Esophagus (tissue), 2 donors: ENCODE data around the gene OR1E1. TPM values are rescaled to one million over a fixed set of nuclear protein-coding genes. Genes with fewer than 3 reads are reported as not detected.

Experiments
- polyA plus RNA-seq, 2 donors: library from polyadenylated mRNA; stranded (reverse); fragments of 200-250 nt; gene quantifications; one replicate each; pipeline ENCODE4 v1.2.3, GENCODE V29; 2013
- donor health status: healthy with polysubstance abuse.
- donor health status: Bipolar disorder and iron deficiency.

OR1E1 gene
- polyA plus RNA-seq, 2 donors = not detected

Other genes starting within 250 kb of the OR1E1 start
- not detected for gene OR1A2, start 200.9 kb downstream of the OR1E1 start, polyA plus RNA-seq
- gene OR1A1, start 190.7 kb downstream of the OR1E1 start, polyA plus RNA-seq = not detected
- not detected for gene OR3A1, start 100.0 kb downstream of the OR1E1 start, polyA plus RNA-seq
- gene OR3A2, start 12.1 kb downstream of the OR1E1 start, polyA plus RNA-seq = not detected
- not detected for gene OR3A3, start 13.0 kb upstream of the OR1E1 start, polyA plus RNA-seq
- not detected for gene OR1E2, start 35.4 kb upstream of the OR1E1 start, polyA plus RNA-seq
- under 1 TPM in 1 of 2 donors, not detected in 1; 0.02 TPM for gene SPATA22, start 73.4 kb upstream of the OR1E1 start, polyA plus RNA-seq
- gene ASPA, start 77.6 kb upstream of the OR1E1 start, polyA plus RNA-seq = under 1 TPM; 0.38 to 0.61 TPM
- under 1 TPM; 0.16 to 0.83 TPM for gene TRPV3, start 159.4 kb upstream of the OR1E1 start, polyA plus RNA-seq
- 1 to 10 TPM; 1.3 to 4.7 TPM for gene TRPV1, start 211.0 kb upstream of the OR1E1 start, polyA plus RNA-seq
- gene SHPK, start 237.8 kb upstream of the OR1E1 start, polyA plus RNA-seq = 1 to 10 TPM; 7.2 to 8.5 TPM
- gene CTNS, start 238.3 kb upstream of the OR1E1 start, polyA plus RNA-seq = 1 to 10 TPM; 3.6 to 4.1 TPM